Activated CD4-positive, alpha-beta T cell treated with anti-CD3 and anti-CD28 coated beads, Interleukin-2, amount 50 U/mL, for 24 hours (primary cell): ENCODE measurements around the gene EWSR1.
A peak's percentile ranks its signal among the peaks of the same experiment; 100 is the strongest.
"Not testable (repeated sequence)": the region's sequence is repeated elsewhere in the genome, so short reads cannot be mapped to it uniquely, and the experiment has no call there.

ENCODE experiments used
- DNase-seq, 2 donors: peaks; one replicate each; pipeline ENCODE4 v3.0.0-alpha.2; 2020; ENCODE audit warnings: low read depth in 1 of 2, low spot score in 1 of 2

Gene EWSR1, protein sequence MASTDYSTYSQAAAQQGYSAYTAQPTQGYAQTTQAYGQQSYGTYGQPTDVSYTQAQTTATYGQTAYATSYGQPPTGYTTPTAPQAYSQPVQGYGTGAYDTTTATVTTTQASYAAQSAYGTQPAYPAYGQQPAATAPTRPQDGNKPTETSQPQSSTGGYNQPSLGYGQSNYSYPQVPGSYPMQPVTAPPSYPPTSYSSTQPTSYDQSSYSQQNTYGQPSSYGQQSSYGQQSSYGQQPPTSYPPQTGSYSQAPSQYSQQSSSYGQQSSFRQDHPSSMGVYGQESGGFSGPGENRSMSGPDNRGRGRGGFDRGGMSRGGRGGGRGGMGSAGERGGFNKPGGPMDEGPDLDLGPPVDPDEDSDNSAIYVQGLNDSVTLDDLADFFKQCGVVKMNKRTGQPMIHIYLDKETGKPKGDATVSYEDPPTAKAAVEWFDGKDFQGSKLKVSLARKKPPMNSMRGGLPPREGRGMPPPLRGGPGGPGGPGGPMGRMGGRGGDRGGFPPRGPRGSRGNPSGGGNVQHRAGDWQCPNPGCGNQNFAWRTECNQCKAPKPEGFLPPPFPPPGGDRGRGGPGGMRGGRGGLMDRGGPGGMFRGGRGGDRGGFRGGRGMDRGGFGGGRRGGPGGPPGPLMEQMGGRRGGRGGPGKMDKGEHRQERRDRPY

GRCh38 chr22:29267858-29268510 is at the start of gene EWSR1, which contains the start of gene RHBDD3:
TSS of gene EWSR1 (plus strand) at chr22:29268268. CDS start at chr22:29268337, 69 bp downstream.
TSS of gene RHBDD3 (minus strand) at chr22:29267981. CDS start at chr22:29265626, 2,355 bp downstream.
- DNase-seq = peak; percentile 96 to 98

- no peak for DNase-seq
Observed at GRCh38 chr22:29218758-29219408, 49.2 kb upstream of the EWSR1 start.

- DNase-seq = not testable (repeated sequence)
Observed at GRCh38 chr22:29219409-29219782, 48.7 kb upstream of the EWSR1 start.

GRCh38 chr22:29219881-29220670 is 48.0 kb upstream of the EWSR1 start:
- DNase-seq = no peak

GRCh38 chr22:29224121-29224858 is 43.8 kb upstream of the EWSR1 start:
- no peak for DNase-seq

GRCh38 chr22:29224859-29225410 is 43.1 kb upstream of the EWSR1 start:
- no peak for DNase-seq

GRCh38 chr22:29225422-29226090 is 42.5 kb upstream of the EWSR1 start:
- DNase-seq = no peak

DNA sequence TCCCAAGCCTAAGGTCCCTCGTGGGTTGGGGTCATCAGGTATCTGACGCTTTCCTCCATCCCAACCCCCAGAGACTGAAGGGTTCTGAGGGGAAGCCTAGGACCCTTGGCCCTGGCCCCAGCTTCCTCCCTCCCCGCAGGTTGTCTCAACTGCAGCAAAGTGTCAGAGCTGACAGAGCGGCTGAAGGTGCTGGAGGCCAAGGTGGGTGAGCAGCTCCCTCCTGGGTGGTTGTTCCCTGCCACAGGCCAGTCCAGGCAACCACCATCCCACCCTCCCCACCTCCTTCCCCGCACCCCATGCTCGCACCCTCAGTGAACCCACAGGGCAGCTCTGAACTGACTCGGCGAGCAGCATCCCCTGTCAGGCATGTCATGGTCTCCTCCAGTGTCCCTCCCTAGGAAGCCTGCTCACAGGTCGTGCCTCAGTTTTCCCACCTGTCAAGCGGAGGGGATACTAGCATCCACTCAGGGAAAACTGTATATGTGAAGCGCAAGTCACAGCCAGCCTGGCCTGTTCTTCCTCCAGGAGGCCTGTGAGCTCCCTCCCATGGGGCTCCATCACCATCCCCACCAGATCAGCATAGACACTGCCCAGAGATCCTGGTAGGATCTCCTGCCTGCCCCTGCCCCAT is 41.6 kb upstream of the EWSR1 start:
- DNase-seq = no peak

- DNase-seq = no peak
Observed at GRCh38 chr22:29230972-29231875, 36.8 kb upstream of the EWSR1 start.

DNA sequence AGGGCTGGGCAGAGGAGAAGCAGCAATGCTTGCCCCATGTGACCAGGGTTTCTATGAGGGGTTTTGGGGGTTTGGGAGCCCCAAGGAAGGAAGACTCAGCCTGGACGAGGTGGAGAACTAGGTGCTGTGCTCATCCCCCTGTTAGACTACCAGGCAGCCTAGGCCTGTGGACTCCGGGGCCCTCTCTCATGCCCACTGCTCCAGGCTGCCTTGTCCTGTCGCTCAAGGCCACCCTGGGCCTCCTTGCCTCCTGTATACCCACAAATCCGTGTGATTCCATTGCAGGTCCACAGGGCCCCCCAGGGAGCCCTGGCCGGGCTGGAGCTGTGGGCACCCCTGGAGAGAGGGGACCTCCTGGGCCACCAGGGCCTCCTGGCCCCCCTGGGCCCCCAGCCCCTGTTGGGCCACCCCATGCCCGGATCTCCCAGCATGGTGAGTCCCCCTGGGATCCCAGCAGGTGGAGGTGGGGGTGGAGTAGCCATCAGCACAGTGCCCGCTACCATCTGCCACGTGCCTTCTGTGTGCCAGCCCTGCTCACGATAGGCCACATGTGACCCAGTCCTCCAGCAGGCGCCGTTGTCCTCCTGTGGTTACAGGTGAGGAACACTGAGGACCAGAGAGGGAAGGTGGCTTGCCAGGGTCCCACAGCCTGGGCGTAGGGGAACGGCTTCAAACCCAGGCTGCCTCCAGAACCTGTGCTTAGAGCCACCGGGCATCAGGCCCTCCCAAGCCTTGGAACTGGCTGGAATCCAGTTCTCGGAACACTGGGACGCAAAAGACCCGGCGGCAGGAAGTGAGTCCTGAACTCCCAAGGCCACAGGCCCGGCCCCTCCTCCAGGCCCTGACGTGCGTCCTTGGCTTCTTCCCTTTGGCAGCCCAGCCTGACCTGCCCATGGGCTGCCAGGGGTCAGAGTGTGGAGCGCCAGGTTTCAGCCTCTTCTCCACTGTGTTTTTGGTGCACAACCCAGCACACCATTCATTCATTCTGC is 35.8 kb upstream of the EWSR1 start:
- no peak for DNase-seq

GRCh38 chr22:29233277-29233877 is 34.7 kb upstream of the EWSR1 start:
- no peak for DNase-seq

- not testable (repeated sequence) for DNase-seq
Observed at GRCh38 chr22:29240481-29240880, 27.6 kb upstream of the EWSR1 start.

DNA sequence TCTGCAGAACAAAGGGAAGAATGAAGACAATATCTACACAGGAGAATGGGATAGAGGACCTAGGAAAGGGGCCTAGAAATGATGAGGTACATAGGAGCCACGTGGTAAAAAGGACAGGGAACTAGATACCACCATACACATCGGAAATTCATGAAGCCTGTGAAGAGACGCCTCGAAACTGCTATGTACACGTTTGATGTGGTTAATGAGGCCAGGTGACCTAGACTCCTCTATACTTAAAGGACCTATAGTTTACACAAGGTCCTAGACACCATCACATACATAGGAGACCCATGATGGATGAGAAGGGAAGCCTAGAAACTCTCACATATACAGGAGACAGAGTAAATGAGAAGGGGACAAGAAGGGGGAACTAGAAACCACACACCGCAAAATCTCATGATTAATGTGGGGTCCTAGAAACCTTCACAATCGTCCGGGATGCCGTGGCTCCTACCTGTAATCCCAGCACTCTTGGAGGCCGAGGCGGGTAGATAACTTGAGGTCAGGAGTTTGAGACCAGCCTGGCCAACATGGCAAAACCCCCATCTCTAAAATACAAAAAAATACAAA is 24.1 kb upstream of the EWSR1 start:
- DNase-seq = no peak

DNA sequence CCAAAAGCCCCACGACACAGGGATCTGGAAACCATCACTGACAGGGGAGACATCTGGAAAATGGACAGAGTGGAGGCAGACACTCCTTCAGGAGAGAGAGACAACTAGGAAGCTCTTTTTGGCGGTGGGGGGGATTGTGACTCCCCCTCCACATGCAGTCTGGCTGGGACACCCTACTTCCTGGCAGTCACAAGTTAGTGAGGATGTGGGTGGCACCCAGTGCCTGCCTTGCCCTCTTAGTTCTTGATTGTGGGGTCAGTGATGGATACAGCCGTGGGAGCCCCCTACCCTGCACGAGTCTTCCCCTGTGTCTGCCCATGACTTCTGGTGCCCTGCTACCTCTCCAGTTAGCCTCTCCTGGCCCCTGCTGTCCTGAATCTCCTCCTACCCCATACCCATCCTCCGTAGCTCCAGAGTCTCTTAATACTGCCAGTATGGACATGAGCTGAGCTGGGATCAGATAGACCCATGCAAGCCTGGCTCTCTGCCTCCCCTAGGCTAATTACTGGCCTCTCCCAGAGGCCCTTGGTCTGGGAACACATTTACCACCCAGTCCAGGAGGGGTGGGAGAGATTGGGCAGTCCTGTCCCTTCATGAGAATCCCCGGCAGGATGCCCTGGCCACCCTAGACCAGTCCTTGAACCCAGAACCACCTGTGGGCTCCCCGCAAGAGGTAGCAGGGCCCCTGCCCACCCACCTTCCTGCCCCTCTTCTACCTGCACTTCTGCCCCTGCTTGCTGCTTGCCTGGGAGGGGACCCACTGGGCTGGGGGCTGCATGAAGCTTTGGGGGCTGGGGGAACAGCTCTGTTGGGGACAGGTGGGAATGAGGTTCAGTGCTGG is 23.1 kb upstream of the EWSR1 start:
- DNase-seq = no peak
